Stimulated activated CD4-positive, alpha-beta T cell treated with anti-CD3 and anti-CD28 coated beads, Interleukin-1b, Interleukin-23, amount 100 ng/mL, for 24 hours (primary cell): Measurements from ENCODE around the gene MDN1.

Experiments used
- DNase-seq, 4 experiments: peaks; one replicate each; pipeline ENCODE4 v3.0.0-alpha.2; 2020; ENCODE audit warnings: low read depth in 4 of 4, low spot score in 1 of 4

Gene MDN1

GRCh38 chr6:89612121-89612520 is 207.5 kb downstream of the MDN1 start:
- no peak for DNase-seq

- DNase-seq, result no peak
Measured at GRCh38 chr6:89611666-89612065, 207.9 kb downstream of the MDN1 start.

GRCh38 chr6:89610149-89610642 is 209.4 kb downstream of the MDN1 start:
- peak; percentile 63 to 72 (median 68) for DNase-seq

GRCh38 chr6:89605861-89606260 is 213.7 kb downstream of the MDN1 start:
- DNase-seq, result no peak

GRCh38 chr6:89604653-89605052 is 214.9 kb downstream of the MDN1 start:
- DNase-seq, result no peak

GRCh38 chr6:89602166-89602565 is 217.4 kb downstream of the MDN1 start:
- no peak for DNase-seq

GRCh38 chr6:89599727-89600126 is 219.9 kb downstream of the MDN1 start:
- DNase-seq, result no peak

- DNase-seq, result no peak
Measured at GRCh38 chr6:89597988-89598387, 221.6 kb downstream of the MDN1 start.

- no peak for DNase-seq
Measured at GRCh38 chr6:89597372-89597771, 222.2 kb downstream of the MDN1 start.

GRCh38 chr6:89596484-89596883 is 223.1 kb downstream of the MDN1 start:
- no peak for DNase-seq

GRCh38 chr6:89596056-89596455 is 223.5 kb downstream of the MDN1 start:
- DNase-seq, result no peak
